Uterus (tissue), 4 donors: ENCODE measurements around the gene S1PR4. TPM values are rescaled to one million over a fixed set of nuclear protein-coding genes. Genes with fewer than 3 reads are reported as not detected.

Experiments
- DNase-seq, 2 donors: peaks; one replicate each; pipeline ENCODE4 v3.0.0-alpha.2; 2019 to 2020
- H3K27ac ChIP-seq, 2 donors: fragments of 200-600 bp; sonication (generic); 1 replicate in 1 of 2; 2 replicates in 1 of 2; pipeline ENCODE4 v1.5.1; 2016 to 2018
- H3K27me3 ChIP-seq, 2 donors: fragments of 200-600 bp; sonication (generic); one replicate each; pipeline ENCODE4 v1.5.1; 2018 to 2019; ENCODE audit warnings: control low read depth in 1 of 2
- H3K36me3 ChIP-seq, 2 donors: fragments of 200-600 bp; sonication (generic); one replicate each; pipeline ENCODE4 v1.5.1; 2019; ENCODE audit warnings: control low read depth in 1 of 2
- H3K4me1 ChIP-seq, 2 donors: fragments of 200-600 bp; sonication (generic); one replicate each; pipeline ENCODE4 v1.5.1; 2018 to 2019; ENCODE audit warnings: control low read depth in 1 of 2
- H3K4me3 ChIP-seq, 2 donors: fragments of 200-600 bp; sonication (generic); 1 replicate in 1 of 2; 2 replicates in 1 of 2; pipeline ENCODE4 v1.5.1; 2018 to 2019; ENCODE audit warnings: mild to moderate bottlenecking in 1 of 2
- H3K9me3 ChIP-seq, 2 donors: fragments of 200-600 bp; sonication (generic); one replicate each; pipeline ENCODE4 v1.5.1; 2019; ENCODE audit warnings: control low read depth in 1 of 2
- POLR2A ChIP-seq, 2 donors: fragments of 450-650 bp; IDR thresholded peaks; one replicate each; pipeline ENCODE4 v1.6.1; 2016; ENCODE audit warnings: antibody characterized with exemption in 2 of 2, mild to moderate bottlenecking in 1 of 2, moderate library complexity in 1 of 2
- intact Hi-C: fragments of 100-400 bp; cut with DNase I; formaldehyde crosslinking; loops from one replicate; pipeline ENCODE4 v1.15.1; 2023; ENCODE audit warnings: low total_unique reads
- total RNA-seq, 4 donors: library from RNA; depleted of rRNA in 3 of 4; stranded (reverse); fragments of >200 nt in 3 of 4; gene quantifications; one replicate each; pipeline versions ENCODE4 v1.1.0 to v1.2.4, GENCODE V29; 2014 to 2023
- TF ChIP-seq, protein P1 (sequence below), 4 experiments: fragments of 200-600 bp in 2 of 4; fragments of 450-650 bp in 2 of 4; sonication (generic) in 2 of 4; IDR thresholded peaks; one replicate each; pipeline ENCODE4 v1.5.1; 2016 to 2019; ENCODE audit warnings: antibody characterized with exemption in 4 of 4, mild to moderate bottlenecking in 2 of 4, moderate library complexity in 1 of 4
- donor health status: DM: yes; HTN: yes; CAD: no.

Gene S1PR4
- total RNA-seq, 4 donors from 2014 or later: 1.3 to 2.0 TPM; not detected in 2

DNA sequence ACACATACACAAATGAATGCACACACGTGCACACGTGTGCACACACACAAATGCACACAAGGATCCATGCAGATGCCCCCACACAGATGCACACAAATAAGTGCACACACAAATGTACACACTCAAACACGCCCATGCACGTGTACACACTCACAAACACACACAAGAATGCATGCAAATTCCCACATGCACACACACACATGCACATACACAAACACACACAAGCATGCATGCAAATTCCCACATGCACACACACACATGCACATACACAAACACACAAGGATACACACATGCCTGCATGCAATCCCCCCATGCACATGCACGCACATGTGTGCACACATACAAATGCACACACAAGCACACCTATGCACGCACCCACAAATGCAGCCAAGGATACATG lies 29.5 kb upstream of the S1PR4 start:
- H3K27ac ChIP-seq: no peak overlapping the region
- no peak overlapping the region for H3K4me3 ChIP-seq
- intact Hi-C loops: no loop called here
- no peaks in the 10 kb centered on the region for H3K36me3 ChIP-seq
- H3K4me1 ChIP-seq: no peaks in the 10 kb centered on the region
- H3K9me3 ChIP-seq: no peaks in the 10 kb centered on the region
- DNase-seq: no peak
- no peaks in the 10 kb centered on the region for H3K27me3 ChIP-seq
- no peak for TF ChIP-seq POLR2A (IDR thresholded peaks at IDR 0.05)
- TF ChIP-seq, protein P1, sequence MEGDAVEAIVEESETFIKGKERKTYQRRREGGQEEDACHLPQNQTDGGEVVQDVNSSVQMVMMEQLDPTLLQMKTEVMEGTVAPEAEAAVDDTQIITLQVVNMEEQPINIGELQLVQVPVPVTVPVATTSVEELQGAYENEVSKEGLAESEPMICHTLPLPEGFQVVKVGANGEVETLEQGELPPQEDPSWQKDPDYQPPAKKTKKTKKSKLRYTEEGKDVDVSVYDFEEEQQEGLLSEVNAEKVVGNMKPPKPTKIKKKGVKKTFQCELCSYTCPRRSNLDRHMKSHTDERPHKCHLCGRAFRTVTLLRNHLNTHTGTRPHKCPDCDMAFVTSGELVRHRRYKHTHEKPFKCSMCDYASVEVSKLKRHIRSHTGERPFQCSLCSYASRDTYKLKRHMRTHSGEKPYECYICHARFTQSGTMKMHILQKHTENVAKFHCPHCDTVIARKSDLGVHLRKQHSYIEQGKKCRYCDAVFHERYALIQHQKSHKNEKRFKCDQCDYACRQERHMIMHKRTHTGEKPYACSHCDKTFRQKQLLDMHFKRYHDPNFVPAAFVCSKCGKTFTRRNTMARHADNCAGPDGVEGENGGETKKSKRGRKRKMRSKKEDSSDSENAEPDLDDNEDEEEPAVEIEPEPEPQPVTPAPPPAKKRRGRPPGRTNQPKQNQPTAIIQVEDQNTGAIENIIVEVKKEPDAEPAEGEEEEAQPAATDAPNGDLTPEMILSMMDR (IDR thresholded peaks at IDR 0.05): no peak

DNA sequence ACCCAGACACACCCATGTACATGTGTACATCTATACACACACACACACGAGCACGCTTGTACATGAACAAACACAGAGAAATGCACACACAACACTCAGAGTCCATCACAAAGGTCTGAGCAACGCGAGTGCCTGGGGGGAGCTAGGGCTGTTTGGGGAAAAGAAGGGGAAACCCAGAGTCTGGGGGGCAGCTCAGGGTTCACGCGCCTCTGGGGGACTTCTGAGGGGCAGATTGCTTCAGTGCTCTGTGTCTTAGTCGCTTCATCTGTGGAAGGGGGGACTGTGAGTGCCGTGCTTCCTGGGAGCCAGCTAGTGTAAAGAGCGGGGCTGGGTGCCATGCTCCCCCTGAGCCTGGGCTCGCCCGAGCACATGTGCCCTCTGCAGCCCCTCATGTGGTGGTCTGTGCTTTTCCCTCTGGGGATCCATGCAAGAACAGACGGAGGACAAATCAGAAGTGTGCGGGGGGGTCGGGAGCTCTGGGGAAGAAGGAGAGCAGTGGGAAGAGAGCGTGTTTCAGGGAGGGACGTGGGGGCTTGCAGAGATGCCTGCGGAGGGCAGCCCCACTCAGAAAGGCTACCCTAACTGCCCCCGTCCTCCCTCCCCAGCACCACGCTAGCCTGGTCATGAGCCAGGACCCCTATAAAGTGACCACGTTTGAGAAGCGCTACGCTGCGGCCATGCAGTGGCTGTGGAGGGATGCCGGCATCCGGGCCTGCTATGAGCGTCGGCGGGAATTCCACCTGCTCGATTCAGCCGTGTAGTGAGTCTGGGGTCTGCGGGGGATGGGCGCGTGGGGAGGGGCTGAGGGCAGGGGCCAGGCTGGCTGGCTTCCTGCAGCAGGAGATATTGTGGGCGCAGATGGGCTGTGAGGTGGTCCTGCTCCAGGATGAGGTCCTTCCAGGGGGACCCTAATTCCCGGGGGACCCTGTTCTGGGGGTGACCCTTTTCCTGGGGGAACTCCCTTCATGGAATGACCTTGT lies 28.8 kb upstream of the S1PR4 start:
- intact Hi-C loops: no loop called here
- no peak for TF ChIP-seq POLR2A (IDR thresholded peaks at IDR 0.05)
- TF ChIP-seq, protein P1 (IDR thresholded peaks at IDR 0.05): no peak
- no peaks in the 10 kb centered on the region for H3K9me3 ChIP-seq
- no peaks in the 10 kb centered on the region for H3K4me1 ChIP-seq
- H3K4me3 ChIP-seq: no peak overlapping the region
- DNase-seq: no peak
- H3K27me3 ChIP-seq: no peaks in the 10 kb centered on the region
- no peaks in the 10 kb centered on the region for H3K36me3 ChIP-seq
- no peak overlapping the region for H3K27ac ChIP-seq

DNA sequence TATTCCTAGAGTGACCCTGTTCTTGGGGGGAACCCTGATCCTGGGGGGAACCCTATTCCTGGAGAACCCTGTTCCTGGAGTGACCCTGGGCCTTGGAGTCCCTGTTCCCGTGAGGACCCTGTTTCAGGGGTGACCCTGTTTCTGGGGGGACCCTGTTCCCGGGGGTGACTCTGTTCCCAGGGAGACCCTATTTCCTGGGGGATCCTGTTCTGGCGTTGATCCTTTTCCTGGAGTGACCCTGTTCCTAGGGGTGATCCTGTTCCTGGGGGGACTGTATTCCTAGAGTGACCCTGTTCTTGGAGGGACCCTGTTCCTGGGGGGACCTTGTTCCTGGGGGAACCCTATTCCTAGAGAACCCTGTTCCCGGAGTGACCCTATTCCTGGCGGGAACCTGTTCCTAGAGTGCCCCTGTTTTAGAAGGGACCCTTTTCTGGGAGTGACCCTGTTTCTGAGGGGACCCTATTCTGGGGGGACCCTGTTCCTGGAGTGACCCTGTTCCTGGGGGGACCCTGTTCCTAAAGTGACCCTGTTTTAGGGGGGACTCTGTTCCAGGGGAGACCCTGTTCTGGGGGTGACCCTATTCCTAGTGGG lies 27.7 kb upstream of the S1PR4 start:
- Histone ChIP-seq H3K4me1 (no peaks in the 10 kb centered on the region), H3K36me3 (no peaks in the 10 kb centered on the region), H3K4me3 (no peak overlapping the region), H3K27me3 (no peaks in the 10 kb centered on the region), H3K9me3 (no peaks in the 10 kb centered on the region), H3K27ac (no peak overlapping the region)
- intact Hi-C loops: no loop called here
- DNase-seq: no peak
- no peak for TF ChIP-seq POLR2A (IDR thresholded peaks at IDR 0.05)

DNA sequence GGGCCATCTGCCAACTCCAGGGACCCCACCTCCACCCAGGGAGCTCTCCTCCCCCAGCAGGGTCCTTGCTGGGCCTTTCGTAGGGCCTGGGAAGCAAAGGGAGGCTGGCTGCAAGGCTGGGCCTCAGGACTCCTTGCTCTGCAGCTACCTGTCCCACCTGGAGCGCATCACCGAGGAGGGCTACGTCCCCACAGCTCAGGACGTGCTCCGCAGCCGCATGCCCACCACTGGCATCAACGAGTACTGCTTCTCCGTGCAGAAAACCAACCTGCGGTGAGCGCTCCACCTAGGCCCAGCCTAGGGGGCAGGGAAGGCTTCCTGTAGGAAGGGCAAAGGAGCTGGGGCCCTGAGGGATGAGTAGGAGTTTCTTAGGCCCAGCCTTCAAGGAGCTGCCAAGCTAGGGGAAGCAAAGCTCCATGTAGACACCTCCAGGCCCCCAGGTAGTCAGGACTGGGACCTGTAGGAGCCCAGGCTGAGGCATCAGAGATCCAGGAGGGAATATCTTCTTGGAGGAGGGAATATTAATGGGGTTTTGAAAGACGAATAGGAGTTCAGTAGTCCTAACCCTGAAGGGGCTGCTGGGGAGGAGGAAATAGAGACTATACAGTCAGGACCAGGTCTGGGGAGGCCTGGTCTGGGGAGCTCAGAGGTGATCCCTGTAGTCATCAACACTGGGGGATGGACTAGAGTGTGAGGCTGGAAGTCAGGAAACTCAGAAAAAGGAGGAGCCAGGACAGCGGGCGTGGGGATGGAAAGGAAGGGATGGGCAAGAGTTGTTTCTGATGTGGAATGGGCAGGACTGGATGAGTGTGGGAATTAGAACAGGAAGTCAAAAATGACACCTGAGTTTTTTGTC lies 26.8 kb upstream of the S1PR4 start:
- H3K9me3 ChIP-seq: no peaks in the 10 kb centered on the region
- H3K27ac ChIP-seq: no peak overlapping the region
- H3K4me1 ChIP-seq: no peaks in the 10 kb centered on the region
- no peak for DNase-seq
- TF ChIP-seq, protein P1 (IDR thresholded peaks at IDR 0.05): no peak
- TF ChIP-seq POLR2A (IDR thresholded peaks at IDR 0.05): no peak
- no peaks in the 10 kb centered on the region for H3K36me3 ChIP-seq
- no peak overlapping the region for H3K4me3 ChIP-seq
- H3K27me3 ChIP-seq: no peaks in the 10 kb centered on the region
- intact Hi-C loops: no loop called here

DNA sequence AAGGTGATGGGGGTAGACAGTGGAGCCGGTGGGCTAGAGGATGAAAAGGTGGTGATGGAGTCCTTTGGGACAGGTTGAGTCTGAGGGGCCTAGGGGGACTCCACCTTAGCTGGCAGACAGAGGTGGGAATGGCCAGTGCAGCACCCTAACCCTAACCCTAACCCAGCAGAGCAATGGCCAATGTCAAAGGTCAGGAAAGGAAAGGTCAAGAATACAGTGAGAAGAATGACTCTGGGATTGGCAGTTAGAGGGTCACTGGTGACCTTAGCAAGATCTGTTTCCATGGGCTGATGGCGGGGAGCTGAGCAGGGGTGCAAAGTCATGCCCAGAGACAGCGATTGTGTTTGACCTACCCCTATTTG lies 26.2 kb upstream of the S1PR4 start:
- H3K4me3 ChIP-seq: no peak overlapping the region
- no peaks in the 10 kb centered on the region for H3K36me3 ChIP-seq
- H3K27me3 ChIP-seq: no peaks in the 10 kb centered on the region
- H3K4me1 ChIP-seq: no peaks in the 10 kb centered on the region
- DNase-seq: no peak
- intact Hi-C loops: no loop called here
- no peak for TF ChIP-seq POLR2A (IDR thresholded peaks at IDR 0.05)
- TF ChIP-seq, protein P1 (IDR thresholded peaks at IDR 0.05): no peak
- H3K9me3 ChIP-seq: no peaks in the 10 kb centered on the region
- no peak overlapping the region for H3K27ac ChIP-seq
